Loucy (cell line): Measurements from ENCODE around the gene HMGCS1.

Experiments used
- H2AFZ ChIP-seq: fragments of 200-600 bp; sonication (generic); 2 replicates; pipeline ENCODE4 v1.6.0; 2016; ENCODE audit warnings: antibody characterized with exemption, mild to moderate bottlenecking, low read length, moderate library complexity
- H3F3A ChIP-seq: fragments of 200-600 bp; 2 replicates; pipeline ENCODE4 v1.6.0; 2016; ENCODE audit warnings: antibody characterized with exemption, low read depth, mild to moderate bottlenecking
- H3K27me3 ChIP-seq: fragments of 200-600 bp; sonication (generic); 2 replicates; pipeline ENCODE4 v1.6.1; 2014; ENCODE audit warnings: low read length, mild to moderate bottlenecking; ENCODE audit not compliant: insufficient read depth, poor library complexity, severe bottlenecking
- H3K36me3 ChIP-seq: fragments of 200-600 bp; sonication (generic); 2 replicates; pipeline ENCODE4 v1.6.1; 2016; ENCODE audit warnings: low read length; ENCODE audit not compliant: insufficient read depth
- H3K4me1 ChIP-seq: fragments of 200-600 bp; sonication (generic); 2 replicates; pipeline ENCODE4 v1.5.1; 2014; ENCODE audit warnings: low read length, mild to moderate bottlenecking; ENCODE audit not compliant: insufficient read depth, poor library complexity, severe bottlenecking
- H3K4me2 ChIP-seq: fragments of 200-600 bp; sonication (generic); 2 replicates; pipeline ENCODE4 v1.6.0; 2014; ENCODE audit warnings: antibody characterized with exemption, low read length, low read depth, mild to moderate bottlenecking; ENCODE audit not compliant: poor library complexity, severe bottlenecking
- H3K4me3 ChIP-seq: fragments of 200-600 bp; sonication (generic); 2 replicates; pipeline ENCODE4 v1.5.1; 2014; ENCODE audit warnings: low read length, mild to moderate bottlenecking, mixed read lengths; ENCODE audit not compliant: poor library complexity, severe bottlenecking
- H3K79me2 ChIP-seq: fragments of 200-600 bp; sonication (generic); 2 replicates; pipeline ENCODE4 v1.6.1; 2014; ENCODE audit warnings: low read length; ENCODE audit not compliant: insufficient read depth
- H3K9ac ChIP-seq: fragments of 200-600 bp; sonication (generic); 2 replicates; pipeline ENCODE4 v1.6.0; 2014; ENCODE audit warnings: mild to moderate bottlenecking, low read depth, low read length, moderate library complexity; ENCODE audit not compliant: poor library complexity, severe bottlenecking
- H3K9me2 ChIP-seq: fragments of 200-600 bp; sonication (generic); replicated peaks from 2 replicates; pipeline ENCODE4 v1.6.1; 2016; ENCODE audit warnings: low read depth, low read length, mixed read lengths
- H3K9me3 ChIP-seq: fragments of 200-600 bp; sonication (generic); 2 replicates; pipeline ENCODE4 v1.6.1; 2014; ENCODE audit warnings: mild to moderate bottlenecking, antibody characterized with exemption, low read length, low read depth; ENCODE audit not compliant: insufficient read depth
- H4K20me1 ChIP-seq: fragments of 200-600 bp; sonication (generic); 2 replicates; pipeline ENCODE4 v1.6.0; 2014; ENCODE audit warnings: antibody characterized with exemption, low read length, mild to moderate bottlenecking; ENCODE audit not compliant: insufficient read depth, poor library complexity, severe bottlenecking
- CTCF ChIP-seq: fragments of 200-600 bp; sonication (generic); conservative IDR thresholded peaks from 2 replicates; pipeline ENCODE4 v1.5.1; 2014; ENCODE audit warnings: mild to moderate bottlenecking, antibody characterized with exemption, low read length
- EZH2phosphoT487 ChIP-seq: fragments of 200-600 bp; IDR thresholded peaks from 2 replicates; pipeline ENCODE4 v1.6.1; 2018; ENCODE audit warnings: antibody characterized with exemption, mild to moderate bottlenecking, moderate library complexity, borderline replicate concordance

Gene HMGCS1

DNA sequence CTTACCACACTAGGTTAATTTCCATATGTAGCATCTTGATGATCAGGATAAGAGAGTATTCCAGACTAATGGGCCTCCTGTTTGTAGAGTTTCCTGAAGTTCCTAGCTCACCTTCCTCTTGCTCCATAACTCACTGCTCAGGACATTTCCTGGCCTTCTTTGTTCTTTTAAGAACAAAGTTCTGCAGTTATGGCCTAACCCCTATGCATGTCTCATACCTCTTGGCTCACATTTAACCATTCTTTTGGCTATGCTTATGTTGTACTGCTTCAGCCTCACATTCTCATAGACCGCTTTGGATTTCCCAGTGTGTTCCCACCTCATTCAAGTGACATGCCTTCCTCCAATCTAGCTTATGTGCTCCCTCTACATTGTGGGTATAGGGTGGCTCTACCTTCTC, 40.5 kb upstream of the HMGCS1 start:
- Histone ChIP-seq H3K4me2 (no peak overlapping the region), H3K27me3 (no peaks in the 10 kb centered on the region), H3K4me3 (no peak overlapping the region), H3K4me1 (no peaks in the 10 kb centered on the region), H3K79me2 (no peaks in the 10 kb centered on the region), H3K9ac (no peak overlapping the region), H3K9me3 (no peaks in the 10 kb centered on the region), H3K9me2 (no peaks in the 10 kb centered on the region), H3K36me3 (no peaks in the 10 kb centered on the region), H2AFZ (no peak overlapping the region), H3F3A (no peaks in the 10 kb centered on the region), H4K20me1 (no peaks in the 10 kb centered on the region)
- no peak for TF ChIP-seq CTCF
- TF ChIP-seq EZH2phosphoT487, result no peak

- Histone ChIP-seq H3F3A (no peaks in the 10 kb centered on the region), H3K9ac (no peak overlapping the region), H3K4me2 (no peak overlapping the region), H3K4me3 (no peak overlapping the region), H4K20me1 (no peaks in the 10 kb centered on the region), H3K9me2 (no peaks in the 10 kb centered on the region), H2AFZ (no peak overlapping the region), H3K4me1 (no peaks in the 10 kb centered on the region), H3K79me2 (no peaks in the 10 kb centered on the region), H3K9me3 (no peaks in the 10 kb centered on the region), H3K36me3 (no peaks in the 10 kb centered on the region), H3K27me3 (no peaks in the 10 kb centered on the region)
- TF ChIP-seq CTCF (no peak), EZH2phosphoT487 (no peak)
These were observed 39.7 kb upstream of the HMGCS1 start for GRCh38 chr5:43352915-43353314.

- H3K4me2 ChIP-seq, result no peak overlapping the region
- H3K36me3 ChIP-seq, result no peaks in the 10 kb centered on the region
- no peaks in the 10 kb centered on the region for H4K20me1 ChIP-seq
- no peaks in the 10 kb centered on the region for H3F3A ChIP-seq
- no peaks in the 10 kb centered on the region for H3K9me2 ChIP-seq
- no peak overlapping the region for H2AFZ ChIP-seq
- no peaks in the 10 kb centered on the region for H3K4me1 ChIP-seq
- no peak overlapping the region for H3K4me3 ChIP-seq
- H3K9me3 ChIP-seq, result no peaks in the 10 kb centered on the region
- H3K9ac ChIP-seq, result no peak overlapping the region
- H3K27me3 ChIP-seq, result no peaks in the 10 kb centered on the region
- no peaks in the 10 kb centered on the region for H3K79me2 ChIP-seq
- TF ChIP-seq CTCF (no peak), EZH2phosphoT487 (no peak)
These were observed 38.9 kb upstream of the HMGCS1 start for GRCh38 chr5:43352131-43352530.
